Measurements from ENCODE around the gene AP3D1.

GRCh38 chr19:2108251-2109016, 42.9 kb downstream of the AP3D1 start:
- TF ChIP-seq EZH2 (IDR thresholded peaks at IDR 0.05; ENCODE audit: borderline replicate concordance, low read length): no peak
- TF ChIP-seq CTCF (conservative IDR thresholded peaks at IDR 0.05 in 1 of 2, IDR thresholded peaks at IDR 0.05 in 1 of 2; ENCODE audit: extremely low read depth in 1 of 2, insufficient read depth in 1 of 2, low read depth in 1 of 2, low read length in 2 of 2): no peak

Measured in mammary epithelial cell (primary cell).